ENCODE results near the gene CATSPERD. TPM values are rescaled to one million over a fixed set of nuclear protein-coding genes. Genes with fewer than 3 reads are reported as not detected.
A peak's percentile ranks its signal among the peaks of the same experiment; 100 is the strongest.

Gene CATSPERD
- total and polyA plus RNA-seq, 9 of the 15 experiments (the other 6 are each of a cell fraction or from before 2014, with no cell fraction given), result not detected

DNA sequence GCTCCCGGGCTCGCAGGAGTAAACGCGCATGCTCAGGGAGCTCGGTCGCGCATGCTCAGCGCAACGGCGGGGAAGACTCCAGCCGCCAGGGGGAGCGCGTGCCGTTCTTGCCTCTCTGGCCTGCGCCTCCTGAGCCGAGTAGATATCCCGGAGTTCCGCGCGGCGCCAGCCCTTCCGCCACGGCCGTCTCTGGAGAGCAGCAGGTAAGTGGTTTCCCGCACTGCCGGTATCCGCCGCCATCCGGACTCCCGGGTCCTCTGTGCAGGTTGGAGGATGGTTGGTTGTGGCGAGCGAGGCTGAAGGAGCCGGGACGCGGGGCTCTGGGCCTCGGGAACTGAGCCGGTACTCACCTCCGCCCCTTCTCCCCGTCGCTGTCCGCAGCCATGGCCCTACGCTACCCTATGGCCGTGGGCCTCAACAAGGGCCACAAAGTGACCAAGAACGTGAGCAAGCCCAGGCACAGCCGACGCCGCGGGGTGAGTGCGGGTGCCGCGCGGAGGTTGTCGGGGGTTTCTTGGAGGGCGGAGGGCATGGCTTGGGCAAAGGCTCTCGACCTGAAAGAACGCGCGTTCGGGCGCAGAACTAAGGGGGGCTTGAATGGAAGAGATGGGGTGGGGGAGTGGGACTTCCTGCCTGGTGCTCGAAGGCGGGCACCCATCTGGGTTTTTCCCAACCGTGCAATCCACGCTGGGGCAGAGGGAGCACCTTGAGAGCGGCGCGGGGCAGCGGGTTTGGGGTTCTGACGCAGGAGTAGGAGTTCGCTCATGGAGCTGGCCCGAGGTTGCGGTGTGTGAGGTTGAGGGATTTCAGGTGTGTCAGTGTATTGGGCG, 30.1 kb upstream of the CATSPERD start, which contains the start of gene RPL36 (continued):
- TF ChIP-seq, protein P1, sequence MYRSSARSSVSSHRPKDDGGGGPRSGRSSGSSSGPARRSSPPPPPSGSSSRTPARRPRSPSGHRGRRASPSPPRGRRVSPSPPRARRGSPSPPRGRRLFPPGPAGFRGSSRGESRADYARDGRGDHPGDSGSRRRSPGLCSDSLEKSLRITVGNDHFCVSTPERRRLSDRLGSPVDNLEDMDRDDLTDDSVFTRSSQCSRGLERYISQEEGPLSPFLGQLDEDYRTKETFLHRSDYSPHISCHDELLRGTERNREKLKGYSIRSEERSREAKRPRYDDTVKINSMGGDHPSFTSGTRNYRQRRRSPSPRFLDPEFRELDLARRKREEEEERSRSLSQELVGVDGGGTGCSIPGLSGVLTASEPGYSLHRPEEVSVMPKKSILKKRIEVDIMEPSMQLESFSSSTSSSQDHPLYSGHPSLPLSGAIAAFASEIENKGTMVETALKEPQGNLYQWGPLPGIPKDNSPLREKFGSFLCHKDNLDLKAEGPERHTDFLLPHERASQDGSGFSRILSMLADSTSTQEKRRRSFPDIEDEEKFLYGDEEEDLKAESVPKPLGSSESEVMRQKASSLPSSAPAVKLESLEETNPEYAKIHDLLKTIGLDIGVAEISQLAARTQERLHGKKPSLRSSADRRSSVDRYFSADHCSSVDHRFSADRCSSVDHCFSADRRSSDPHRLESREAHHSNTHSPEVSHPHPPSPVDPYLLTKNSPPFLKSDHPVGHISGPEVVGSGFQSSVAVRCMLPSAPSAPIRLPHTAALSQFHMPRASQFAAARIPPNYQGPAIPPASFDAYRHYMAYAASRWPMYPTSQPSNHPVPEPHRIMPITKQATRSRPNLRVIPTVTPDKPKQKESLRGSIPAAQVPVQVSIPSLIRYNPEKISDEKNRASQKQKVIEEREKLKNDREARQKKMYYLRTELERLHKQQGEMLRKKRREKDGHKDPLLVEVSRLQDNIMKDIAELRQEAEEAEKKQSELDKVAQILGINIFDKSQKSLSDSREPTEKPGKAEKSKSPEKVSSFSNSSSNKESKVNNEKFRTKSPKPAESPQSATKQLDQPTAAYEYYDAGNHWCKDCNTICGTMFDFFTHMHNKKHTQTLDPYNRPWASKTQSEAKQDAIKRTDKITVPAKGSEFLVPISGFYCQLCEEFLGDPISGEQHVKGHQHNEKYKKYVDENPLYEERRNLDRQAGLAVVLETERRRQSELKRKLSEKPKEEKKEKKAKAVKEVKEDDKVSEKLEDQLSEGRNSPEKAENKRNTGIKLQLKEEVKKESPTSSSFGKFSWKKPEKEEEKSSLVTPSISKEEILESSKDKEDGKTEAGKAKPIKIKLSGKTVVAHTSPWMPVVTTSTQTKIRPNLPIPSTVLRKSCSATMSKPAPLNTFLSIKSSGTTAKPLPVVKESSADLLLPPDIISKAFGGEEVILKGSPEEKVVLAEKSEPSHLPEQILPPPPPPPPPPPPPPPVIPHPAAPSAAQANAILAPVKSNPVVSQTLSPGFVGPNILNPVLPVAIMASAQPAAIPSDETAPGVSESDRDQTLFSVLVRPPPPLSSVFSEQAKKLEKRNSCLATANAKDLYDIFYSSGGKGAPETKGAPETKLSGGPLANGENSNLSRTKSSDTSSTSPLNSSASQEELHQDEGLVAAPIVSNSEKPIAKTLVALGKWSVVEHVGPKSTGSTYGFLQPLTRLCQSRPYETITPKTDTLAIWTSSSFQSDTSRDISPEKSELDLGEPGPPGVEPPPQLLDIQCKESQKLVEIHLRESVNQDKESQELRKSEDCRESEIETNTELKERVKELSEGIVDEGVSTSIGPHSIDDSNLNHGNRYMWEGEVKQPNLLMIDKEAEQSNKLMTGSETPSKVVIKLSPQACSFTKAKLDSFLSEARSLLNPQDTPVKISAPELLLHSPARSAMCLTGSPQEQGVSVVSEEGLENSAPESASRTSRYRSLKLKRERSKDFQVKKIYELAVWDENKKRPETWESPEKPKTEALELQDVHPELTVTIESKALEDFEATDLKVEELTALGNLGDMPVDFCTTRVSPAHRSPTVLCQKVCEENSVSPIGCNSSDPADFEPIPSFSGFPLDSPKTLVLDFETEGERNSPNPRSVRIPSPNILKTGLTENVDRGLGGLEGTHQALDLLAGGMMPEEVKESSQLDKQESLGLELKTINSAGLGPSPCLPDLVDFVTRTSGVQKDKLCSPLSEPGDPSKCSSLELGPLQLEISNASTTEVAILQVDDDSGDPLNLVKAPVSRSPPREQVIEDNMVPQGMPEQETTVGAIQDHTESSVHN (IDR thresholded peaks at IDR 0.05; ENCODE audit: borderline replicate concordance in 1 of 2, low read depth in 1 of 2), result peak in 1 of 2 experiments; percentile 97; a peak in 2 of 4 replicates
- TF ChIP-seq U2AF2 (optimal IDR thresholded peaks at IDR 0.05; ENCODE audit: low read depth, low read length), result no peak
- TF ChIP-seq ELF1 (tag; IDR thresholded peaks at IDR 0.05), result peak; percentile 92
- TF ChIP-seq NR2F6 (CRISPR knock-in tag; IDR thresholded peaks at IDR 0.05), result peak; percentile 18; the same call in 1 of the 2 replicates
- peak; percentile 88 for TF ChIP-seq GABPB1 (CRISPR knock-in tag; IDR thresholded peaks at IDR 0.05)
- TF ChIP-seq, protein P2, sequence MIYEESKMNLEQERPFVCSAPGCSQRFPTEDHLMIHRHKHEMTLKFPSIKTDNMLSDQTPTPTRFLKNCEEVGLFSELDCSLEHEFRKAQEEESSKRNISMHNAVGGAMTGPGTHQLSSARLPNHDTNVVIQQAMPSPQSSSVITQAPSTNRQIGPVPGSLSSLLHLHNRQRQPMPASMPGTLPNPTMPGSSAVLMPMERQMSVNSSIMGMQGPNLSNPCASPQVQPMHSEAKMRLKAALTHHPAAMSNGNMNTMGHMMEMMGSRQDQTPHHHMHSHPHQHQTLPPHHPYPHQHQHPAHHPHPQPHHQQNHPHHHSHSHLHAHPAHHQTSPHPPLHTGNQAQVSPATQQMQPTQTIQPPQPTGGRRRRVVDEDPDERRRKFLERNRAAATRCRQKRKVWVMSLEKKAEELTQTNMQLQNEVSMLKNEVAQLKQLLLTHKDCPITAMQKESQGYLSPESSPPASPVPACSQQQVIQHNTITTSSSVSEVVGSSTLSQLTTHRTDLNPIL (CRISPR knock-in tag; IDR thresholded peaks at IDR 0.05), result no peak
- no peak for TF ChIP-seq PTTG1 (tag; IDR thresholded peaks at IDR 0.05; ENCODE audit: low read depth)
- TF ChIP-seq HMGXB4 (CRISPR knock-in tag; IDR thresholded peaks at IDR 0.05), result peak; percentile 98
- TF ChIP-seq SETDB1 (IDR thresholded peaks at IDR 0.05; ENCODE audit: low read length), result no peak
- TF ChIP-seq ASH1L (IDR thresholded peaks at IDR 0.05; ENCODE audit: borderline replicate concordance, low read depth, partially characterized antibody), result no peak
- TF ChIP-seq, protein P3, sequence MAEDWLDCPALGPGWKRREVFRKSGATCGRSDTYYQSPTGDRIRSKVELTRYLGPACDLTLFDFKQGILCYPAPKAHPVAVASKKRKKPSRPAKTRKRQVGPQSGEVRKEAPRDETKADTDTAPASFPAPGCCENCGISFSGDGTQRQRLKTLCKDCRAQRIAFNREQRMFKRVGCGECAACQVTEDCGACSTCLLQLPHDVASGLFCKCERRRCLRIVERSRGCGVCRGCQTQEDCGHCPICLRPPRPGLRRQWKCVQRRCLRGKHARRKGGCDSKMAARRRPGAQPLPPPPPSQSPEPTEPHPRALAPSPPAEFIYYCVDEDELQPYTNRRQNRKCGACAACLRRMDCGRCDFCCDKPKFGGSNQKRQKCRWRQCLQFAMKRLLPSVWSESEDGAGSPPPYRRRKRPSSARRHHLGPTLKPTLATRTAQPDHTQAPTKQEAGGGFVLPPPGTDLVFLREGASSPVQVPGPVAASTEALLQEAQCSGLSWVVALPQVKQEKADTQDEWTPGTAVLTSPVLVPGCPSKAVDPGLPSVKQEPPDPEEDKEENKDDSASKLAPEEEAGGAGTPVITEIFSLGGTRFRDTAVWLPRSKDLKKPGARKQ (CRISPR knock-in tag; IDR thresholded peaks at IDR 0.05), result no peak
- TF ChIP-seq PML (IDR thresholded peaks at IDR 0.05; ENCODE audit: low read length), result peak; percentile 94
- no peak for TF ChIP-seq OTX1 (CRISPR knock-in tag; IDR thresholded peaks at IDR 0.05)
- no peak for TF ChIP-seq ESRRB (CRISPR knock-in tag; IDR thresholded peaks at IDR 0.05; ENCODE audit: borderline replicate concordance)

All from K562 (cell line).